MCF 10A (cell line): ENCODE data around the gene NLGN4X. TPM values are rescaled to one million over a fixed set of nuclear protein-coding genes. Genes with fewer than 3 reads are reported as not detected.

Source experiments
- BruUV-seq: library from RNA; stranded (reverse); fragments of 400-500 nt; replicated peaks from 2 replicates; lab custom pipeline; 2021; lab: Mats Ljungman, UMichigan
- CTCF ChIA-PET: fragments of 300-600 bp; sonication (Branson Sonifier 250); formaldehyde crosslinking; extraction: SDS; loops from one replicate; lab custom pipeline; 2021; ENCODE audit warnings: antibody characterized with exemption, inconsistent platforms; lab: Yijun Ruan, JAX
- POLR2A ChIA-PET: fragments of 300-600, 350-650 bp; sonication (Branson Sonifier 250); formaldehyde crosslinking; extraction: SDS; loops from one replicate; lab custom pipeline; 2020; ENCODE audit warnings: antibody characterized with exemption, inconsistent platforms; lab: Yijun Ruan, JAX
- DNase-seq: peaks from one replicate; pipeline ENCODE4 v3.0.0-alpha.2; 2018; ENCODE audit not compliant: unreplicated experiment
- H3K27ac Mint-ChIP-seq: one replicate; pipeline ENCODE4 v1.8.0; 2022; ENCODE audit warnings: mild to moderate bottlenecking, low read depth, mixed read lengths; ENCODE audit not compliant: unreplicated experiment
- H3K27me3 Mint-ChIP-seq: one replicate; pipeline ENCODE4 v1.8.0; 2022; ENCODE audit warnings: mixed read lengths; ENCODE audit not compliant: insufficient read depth, unreplicated experiment
- H3K36me3 Mint-ChIP-seq: one replicate; pipeline ENCODE4 v1.8.0; 2022; ENCODE audit warnings: mild to moderate bottlenecking, moderate library complexity, mixed read lengths; ENCODE audit not compliant: insufficient read depth, unreplicated experiment
- H3K4me1 Mint-ChIP-seq: one replicate; pipeline ENCODE4 v1.8.0; 2022; ENCODE audit warnings: mixed read lengths; ENCODE audit not compliant: insufficient read depth, unreplicated experiment
- H3K4me3 Mint-ChIP-seq: one replicate; pipeline ENCODE4 v1.8.0; 2022; ENCODE audit warnings: mild to moderate bottlenecking, moderate library complexity, mixed read lengths; ENCODE audit not compliant: unreplicated experiment
- H3K9me3 Mint-ChIP-seq: one replicate; pipeline ENCODE4 v1.8.0; 2022; ENCODE audit warnings: mixed read lengths; ENCODE audit not compliant: unreplicated experiment
- intact Hi-C: fragments of 100-400 bp; cut with micrococcal nuclease; formaldehyde crosslinking; loops from 2 replicates; pipeline ENCODE4 v1.14.1; 2022
- total RNA-seq: library from RNA; stranded (reverse); gene quantifications from 2 replicates; pipeline ENCODE4 v1.2.3, GENCODE V29; 2022
- TF ChIP-seq, protein P1 (sequence below): fragments of 200-600 bp; IDR thresholded peaks from one replicate; pipeline ENCODE4 v1.8.0; 2022; ENCODE audit warnings: antibody characterized with exemption, mild to moderate bottlenecking; ENCODE audit not compliant: unreplicated experiment

The NLGN4X gene
- total RNA-seq, 1 experiment from 2014 or later: 1.6 TPM

- H3K4me3 Mint-ChIP-seq: peak overlapping the region; percentile 71
Measured at GRCh38 chrX:6226596-6227452, 1.8 kb downstream of the NLGN4X start.

GRCh38 chrX:6225911-6226595, 2.6 kb downstream of the NLGN4X start:
- Mint-ChIP-seq H3K4me3 (peak overlapping the region; percentile 71), H3K36me3 (no peaks in the 10 kb centered on the region), H3K9me3 (peaks cover 6% of the 10 kb centered on the region), H3K4me1 (no peaks in the 10 kb centered on the region), H3K27me3 (peaks cover 1% of the 10 kb centered on the region), H3K27ac (no peak overlapping the region)
- CTCF ChIA-PET: interaction anchor here (0.6 to 1.0 kb wide), 4 partner anchors 158 to 1458 kb away, joined by 3 to 4 read pairs (median 3); no protein-coding TSS in a partner anchor
- POLR2A ChIA-PET: no interaction called here
- TF ChIP-seq, protein P1, sequence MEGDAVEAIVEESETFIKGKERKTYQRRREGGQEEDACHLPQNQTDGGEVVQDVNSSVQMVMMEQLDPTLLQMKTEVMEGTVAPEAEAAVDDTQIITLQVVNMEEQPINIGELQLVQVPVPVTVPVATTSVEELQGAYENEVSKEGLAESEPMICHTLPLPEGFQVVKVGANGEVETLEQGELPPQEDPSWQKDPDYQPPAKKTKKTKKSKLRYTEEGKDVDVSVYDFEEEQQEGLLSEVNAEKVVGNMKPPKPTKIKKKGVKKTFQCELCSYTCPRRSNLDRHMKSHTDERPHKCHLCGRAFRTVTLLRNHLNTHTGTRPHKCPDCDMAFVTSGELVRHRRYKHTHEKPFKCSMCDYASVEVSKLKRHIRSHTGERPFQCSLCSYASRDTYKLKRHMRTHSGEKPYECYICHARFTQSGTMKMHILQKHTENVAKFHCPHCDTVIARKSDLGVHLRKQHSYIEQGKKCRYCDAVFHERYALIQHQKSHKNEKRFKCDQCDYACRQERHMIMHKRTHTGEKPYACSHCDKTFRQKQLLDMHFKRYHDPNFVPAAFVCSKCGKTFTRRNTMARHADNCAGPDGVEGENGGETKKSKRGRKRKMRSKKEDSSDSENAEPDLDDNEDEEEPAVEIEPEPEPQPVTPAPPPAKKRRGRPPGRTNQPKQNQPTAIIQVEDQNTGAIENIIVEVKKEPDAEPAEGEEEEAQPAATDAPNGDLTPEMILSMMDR: no peak
- no peak for DNase-seq
- intact Hi-C loops: loop anchor here (1.0 kb wide), 1 partner anchor 205 kb away; no protein-coding TSS in a partner anchor
- no TSS peak for BruUV-seq

More at GRCh38 chrX:6226596-6227452, 1.8 kb downstream of the NLGN4X start:
- peaks cover 7% of the 10 kb centered on the region for H3K27me3 Mint-ChIP-seq
- intact Hi-C loops: no loop called here
- POLR2A ChIA-PET: no interaction called here
- no peaks in the 10 kb centered on the region for H3K4me1 Mint-ChIP-seq
- TF ChIP-seq, protein P1: no peak
- H3K9me3 Mint-ChIP-seq: peaks cover 12% of the 10 kb centered on the region
- CTCF ChIA-PET: interaction anchor here (0.6 to 0.7 kb wide), 2 partner anchors 11 to 207 kb away, joined by 3 read pairs; no protein-coding TSS in a partner anchor
- no TSS peak for BruUV-seq
- H3K36me3 Mint-ChIP-seq: no peaks in the 10 kb centered on the region
- no peak overlapping the region for H3K27ac Mint-ChIP-seq
- no peak for DNase-seq

DNA sequence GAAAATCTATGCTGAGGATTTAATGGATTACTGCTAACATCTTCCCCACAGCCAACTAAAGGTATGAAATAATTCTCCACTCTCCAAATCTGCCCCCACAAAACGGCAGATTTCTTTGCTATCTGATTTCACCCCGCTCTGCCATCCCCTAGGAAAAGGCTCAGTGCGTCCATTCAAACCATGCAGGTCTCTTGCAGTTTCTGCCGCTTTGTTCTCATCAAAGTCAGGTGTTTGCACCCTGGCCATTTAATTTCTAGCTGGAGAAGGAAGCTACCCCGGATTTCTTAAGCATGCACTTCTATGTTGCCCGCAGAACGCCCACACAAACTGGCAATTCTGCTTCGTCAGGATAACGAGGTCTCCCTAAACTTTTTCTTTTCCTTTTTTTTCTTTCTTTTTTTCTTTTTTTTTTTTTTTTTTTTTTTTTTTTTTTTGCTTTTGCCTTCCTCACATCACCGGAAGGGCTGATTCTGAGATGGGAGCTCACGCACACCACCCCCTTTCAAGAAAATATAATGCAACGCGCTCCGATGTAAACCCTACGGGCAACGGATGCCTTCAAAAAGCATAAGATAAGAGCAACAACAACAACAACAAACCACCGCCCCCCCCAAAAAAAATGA, 3.3 kb downstream of the NLGN4X start:
- no TSS peak for BruUV-seq
- ChIA-PET POLR2A (no interaction called here), CTCF (interaction anchor here (0.6 to 1.0 kb wide), 4 partner anchors 65 to 1459 kb away, joined by 3 to 4 read pairs (median 3); no protein-coding TSS in a partner anchor)
- H3K36me3 Mint-ChIP-seq: no peaks in the 10 kb centered on the region
- H3K4me3 Mint-ChIP-seq: peak overlapping the region; percentile 71
- TF ChIP-seq, protein P1: no peak
- H3K27me3 Mint-ChIP-seq: no peaks in the 10 kb centered on the region
- DNase-seq: no peak
- H3K4me1 Mint-ChIP-seq: no peaks in the 10 kb centered on the region
- intact Hi-C loops: loop anchor here (1.0 kb wide), 1 partner anchor 204 kb away; no protein-coding TSS in a partner anchor
- H3K9me3 Mint-ChIP-seq: no peaks in the 10 kb centered on the region
- no peak overlapping the region for H3K27ac Mint-ChIP-seq
